ENCODE results near the gene WNT8B.

The WNT8B gene

GRCh38 chr10:100462709-100463108 lies at the start of gene WNT8B:
TSS of gene WNT8B (plus strand) at chr10:100463009. CDS start at chr10:100463169, 160 bp downstream.
- no peak for DNase-seq

GRCh38 chr10:100413173-100413572 lies 49.6 kb upstream of the WNT8B start:
- DNase-seq, result no peak

- DNase-seq, result peak; percentile 46
These were observed 42.8 kb upstream of the WNT8B start for GRCh38 chr10:100419911-100420449.

GRCh38 chr10:100427374-100427773 lies 35.4 kb upstream of the WNT8B start:
- no peak for DNase-seq

- DNase-seq, result peak; percentile 88
These were observed 29.3 kb upstream of the WNT8B start for GRCh38 chr10:100433253-100434240.

GRCh38 chr10:100436255-100436654 lies 26.6 kb upstream of the WNT8B start:
- no peak for DNase-seq

GRCh38 chr10:100438674-100439315 lies 24.0 kb upstream of the WNT8B start:
- DNase-seq, result no peak

- DNase-seq, result no peak
These were observed 20.3 kb upstream of the WNT8B start for GRCh38 chr10:100442548-100442947.

- DNase-seq, result no peak
These were observed 16.6 kb upstream of the WNT8B start for GRCh38 chr10:100446130-100446761.

GRCh38 chr10:100447663-100448062 lies 15.1 kb upstream of the WNT8B start:
- no peak for DNase-seq

GRCh38 chr10:100448951-100449350 lies 13.9 kb upstream of the WNT8B start:
- DNase-seq, result peak; percentile 17

- DNase-seq, result no peak
These were observed 5.5 kb downstream of the WNT8B start for GRCh38 chr10:100468322-100468721.

- no peak for DNase-seq
These were observed 6.2 kb downstream of the WNT8B start for GRCh38 chr10:100468978-100469377.

- DNase-seq, result peak; percentile 43
These were observed 6.9 kb downstream of the WNT8B start for GRCh38 chr10:100469756-100470155.

GRCh38 chr10:100470367-100470766 lies 7.6 kb downstream of the WNT8B start:
- no peak for DNase-seq

GRCh38 chr10:100477970-100478369 lies 15.2 kb downstream of the WNT8B start:
- no peak for DNase-seq

GRCh38 chr10:100479037-100479436 lies 16.2 kb downstream of the WNT8B start:
- DNase-seq, result no peak

GRCh38 chr10:100480002-100480401 lies 17.2 kb downstream of the WNT8B start:
- no peak for DNase-seq

GRCh38 chr10:100481462-100482081 lies 18.8 kb downstream of the WNT8B start:
- DNase-seq, result peak; percentile 74

- DNase-seq, result peak; percentile 36
These were observed 19.5 kb downstream of the WNT8B start for GRCh38 chr10:100482181-100482833.

GRCh38 chr10:100482834-100483185 lies 20.0 kb downstream of the WNT8B start:
- DNase-seq, result no peak
